NCI-H1694 (cell line): ENCODE data around the gene ITGB8.
"Not testable (repeated sequence)": the region's sequence is repeated elsewhere in the genome, so short reads cannot be mapped to it uniquely, and the experiment has no call there.

ENCODE experiments used
- DNase-seq: peaks from one replicate; lab custom pipeline; 2025; lab: John Stamatoyannopoulos, UW

ITGB8 gene

GRCh38 chr7:20381406-20382034, 50.8 kb downstream of the ITGB8 start:
- no peak for DNase-seq

- DNase-seq, result no peak
Measured at GRCh38 chr7:20383351-20383750, 52.7 kb downstream of the ITGB8 start.

GRCh38 chr7:20385126-20385525, 54.4 kb downstream of the ITGB8 start:
- no peak for DNase-seq

GRCh38 chr7:20388084-20388483, 57.4 kb downstream of the ITGB8 start:
- no peak for DNase-seq

- DNase-seq, result not testable (repeated sequence)
Measured at GRCh38 chr7:20389192-20389591, 58.5 kb downstream of the ITGB8 start.

GRCh38 chr7:20393021-20393610, 62.4 kb downstream of the ITGB8 start:
- no peak for DNase-seq

DNA sequence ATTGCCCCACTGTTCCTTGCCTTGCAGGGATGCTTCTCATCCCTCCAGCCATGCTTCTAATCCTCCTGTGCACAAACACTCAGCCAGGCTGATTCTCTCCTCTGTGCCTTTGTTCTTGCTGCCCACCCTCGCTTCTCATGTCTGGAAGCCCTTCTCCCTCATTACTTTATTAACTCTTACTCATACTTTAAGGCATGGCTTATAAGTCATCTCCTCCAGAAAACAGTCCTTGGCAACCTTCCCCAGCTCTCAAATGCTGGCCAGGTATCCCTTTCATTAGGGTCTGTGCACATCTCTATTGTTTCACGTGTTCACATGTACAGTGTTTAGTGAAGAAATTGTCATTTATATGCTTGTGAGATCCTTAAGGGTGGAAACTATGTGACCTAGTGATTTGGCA, 62.9 kb downstream of the ITGB8 start:
- no peak for DNase-seq

DNA sequence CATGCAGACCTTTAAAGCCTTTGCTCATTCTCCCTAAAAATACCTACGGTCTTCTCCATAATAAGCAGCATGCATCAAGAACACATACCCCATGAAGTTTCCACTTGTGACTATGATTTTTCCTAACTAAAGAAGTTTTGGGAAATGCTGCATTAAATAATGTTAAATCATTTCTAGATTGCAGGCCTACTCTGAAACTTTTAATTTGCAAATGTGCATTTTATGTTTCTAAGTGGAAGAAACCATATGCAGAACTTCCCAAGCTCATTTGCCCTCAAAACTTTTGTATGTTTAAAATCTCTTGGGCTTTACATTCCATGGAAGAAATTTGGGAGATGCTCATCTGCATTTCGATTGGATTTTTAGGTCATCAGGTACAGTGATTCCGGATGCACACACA, 63.6 kb downstream of the ITGB8 start:
- DNase-seq, result no peak

DNA sequence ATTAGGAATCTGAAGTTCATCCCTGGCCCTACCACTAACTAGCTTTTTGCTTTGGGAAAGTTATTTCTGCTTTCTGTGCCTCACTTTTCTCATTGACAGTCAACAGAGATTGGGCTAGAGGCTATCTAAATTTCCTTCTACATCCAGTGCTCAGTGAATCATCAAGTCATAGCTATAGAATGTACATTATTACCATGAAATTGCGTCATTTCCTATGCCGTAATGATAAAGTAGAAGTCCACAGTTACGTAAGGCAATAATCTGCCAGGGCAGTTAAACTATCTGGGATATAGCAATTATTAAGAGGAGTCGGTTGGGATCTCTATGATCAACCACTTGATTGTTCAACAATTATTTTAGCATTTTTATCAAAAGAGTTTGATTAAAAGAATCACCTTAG, 64.4 kb downstream of the ITGB8 start:
- DNase-seq, result no peak

- DNase-seq, result no peak
Measured at GRCh38 chr7:20395511-20395910, 64.8 kb downstream of the ITGB8 start.

- DNase-seq, result no peak
Measured at GRCh38 chr7:20399521-20399920, 68.8 kb downstream of the ITGB8 start.

DNA sequence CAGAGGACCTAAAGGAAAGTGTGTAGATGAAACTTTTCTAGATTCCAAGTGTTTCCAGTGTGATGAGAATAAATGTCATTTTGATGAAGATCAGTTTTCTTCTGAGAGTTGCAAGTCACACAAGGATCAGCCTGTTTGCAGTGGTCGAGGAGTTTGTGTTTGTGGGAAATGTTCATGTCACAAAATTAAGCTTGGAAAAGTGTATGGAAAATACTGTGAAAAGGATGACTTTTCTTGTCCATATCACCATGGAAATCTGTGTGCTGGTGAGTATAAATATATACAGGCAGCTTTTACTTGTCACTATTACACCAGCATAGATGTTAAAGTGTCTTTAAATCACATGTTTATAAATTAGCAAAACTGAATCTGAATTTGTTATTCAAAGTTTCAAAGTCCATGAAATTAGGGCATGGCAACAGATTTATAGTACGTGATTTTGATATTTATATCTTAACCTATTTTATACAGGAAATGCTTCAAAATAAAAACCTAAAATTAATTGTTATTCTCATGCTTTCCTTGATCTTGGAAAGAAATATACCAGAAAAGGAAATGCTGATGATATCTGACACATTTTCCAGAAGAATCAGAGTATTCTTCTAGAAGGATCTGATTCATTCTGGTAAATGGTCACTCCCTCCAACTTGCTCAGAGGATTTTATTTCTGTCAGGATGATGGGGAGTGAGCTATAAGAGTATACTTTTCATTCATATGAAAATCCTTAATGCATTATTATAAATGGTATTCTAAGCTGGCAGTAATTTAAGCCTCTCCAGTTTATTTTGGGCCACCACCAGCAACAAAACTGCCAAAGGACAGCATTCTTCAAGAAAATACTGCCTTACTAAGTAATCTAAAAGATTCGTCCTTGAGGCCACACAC, 71.4 kb downstream of the ITGB8 start:
- no peak for DNase-seq

GRCh38 chr7:20402747-20403230, 72.1 kb downstream of the ITGB8 start:
- no peak for DNase-seq

- DNase-seq, result no peak
Measured at GRCh38 chr7:20403331-20403730, 72.6 kb downstream of the ITGB8 start.

- no peak for DNase-seq
Measured at GRCh38 chr7:20404320-20404719, 73.6 kb downstream of the ITGB8 start.

- DNase-seq, result no peak
Measured at GRCh38 chr7:20407585-20408466, 77.1 kb downstream of the ITGB8 start.

DNA sequence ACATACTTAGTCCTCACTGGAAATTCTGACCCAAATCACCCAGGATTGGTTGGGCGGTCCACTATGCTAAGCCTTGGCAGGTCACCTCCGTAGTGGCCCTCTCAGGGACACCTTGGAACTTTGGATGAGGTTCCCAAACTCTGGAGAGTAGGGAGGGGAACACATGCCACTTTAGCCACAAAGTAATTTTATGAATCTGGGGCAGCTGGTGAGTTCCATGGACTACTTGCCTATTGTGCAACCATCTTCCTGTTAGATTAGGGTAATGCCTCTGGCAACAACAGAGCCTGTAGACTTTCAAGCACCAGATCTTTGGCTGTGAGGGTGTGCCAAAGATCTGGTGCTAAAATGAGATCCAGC, 77.7 kb downstream of the ITGB8 start:
- no peak for DNase-seq

GRCh38 chr7:20409961-20410360, 79.3 kb downstream of the ITGB8 start:
- DNase-seq, result no peak

DNA sequence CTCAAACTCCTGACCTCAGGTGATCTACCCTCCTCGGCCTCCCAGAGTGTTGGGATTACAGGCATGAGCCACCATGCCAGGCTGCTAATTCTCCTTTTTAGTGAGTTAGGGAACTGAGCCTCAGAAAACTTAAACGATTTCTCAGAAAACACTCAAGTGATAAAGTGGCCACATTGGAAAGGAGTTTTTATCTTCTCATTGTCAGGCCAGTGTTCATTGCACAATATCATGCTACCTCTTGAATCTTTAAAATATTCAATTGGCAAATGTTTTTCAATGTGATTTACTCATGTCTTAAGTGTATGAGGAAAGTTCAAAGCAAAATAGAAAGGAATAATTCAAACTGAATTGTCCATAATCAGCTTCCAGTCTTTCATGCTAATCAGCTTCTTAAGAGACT, 80.7 kb downstream of the ITGB8 start:
- no peak for DNase-seq

DNA sequence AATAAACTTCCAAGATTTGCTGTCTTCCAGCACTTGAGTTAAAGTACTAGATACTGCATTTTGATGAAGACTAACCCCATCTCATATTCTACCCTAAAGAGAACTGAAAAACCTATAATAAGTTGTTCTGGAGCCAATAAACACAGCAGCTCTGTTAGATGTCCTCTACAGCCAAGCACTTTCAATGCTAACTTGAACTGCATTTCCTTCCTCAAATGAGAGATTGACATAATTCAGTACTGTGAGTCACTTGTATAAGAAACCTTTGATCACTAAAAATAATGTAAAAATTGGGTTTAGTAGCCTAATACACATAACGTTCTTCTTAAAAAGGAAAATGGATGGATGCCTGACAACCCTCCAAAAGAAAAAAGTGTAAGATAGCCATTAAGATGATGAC, 81.3 kb downstream of the ITGB8 start:
- no peak for DNase-seq

DNA sequence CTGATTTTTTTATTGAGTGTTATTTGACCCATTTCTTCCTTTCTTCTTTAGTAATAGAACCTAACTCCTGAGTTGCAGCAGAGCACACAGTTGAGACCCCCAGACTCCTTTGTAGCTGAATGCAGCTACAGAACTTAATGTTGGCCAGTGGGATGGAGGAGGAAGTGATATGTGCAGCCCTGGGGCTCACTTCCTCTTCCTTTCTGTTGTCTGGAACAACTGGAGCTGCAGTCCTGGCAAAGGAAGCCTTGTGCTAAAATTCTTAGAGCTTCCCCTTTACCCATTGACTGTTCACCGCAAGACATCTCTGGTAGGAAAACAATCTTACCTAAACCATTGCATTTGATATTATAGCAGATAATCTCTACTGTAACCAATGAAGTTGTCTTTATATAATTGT, 86.6 kb downstream of the ITGB8 start:
- no peak for DNase-seq
